ENCODE results near the gene PLEKHG4B.
"Not testable (repeated sequence)": the region's sequence is repeated elsewhere in the genome, so short reads cannot be mapped to it uniquely, and the experiment has no call there.

The PLEKHG4B gene

DNA sequence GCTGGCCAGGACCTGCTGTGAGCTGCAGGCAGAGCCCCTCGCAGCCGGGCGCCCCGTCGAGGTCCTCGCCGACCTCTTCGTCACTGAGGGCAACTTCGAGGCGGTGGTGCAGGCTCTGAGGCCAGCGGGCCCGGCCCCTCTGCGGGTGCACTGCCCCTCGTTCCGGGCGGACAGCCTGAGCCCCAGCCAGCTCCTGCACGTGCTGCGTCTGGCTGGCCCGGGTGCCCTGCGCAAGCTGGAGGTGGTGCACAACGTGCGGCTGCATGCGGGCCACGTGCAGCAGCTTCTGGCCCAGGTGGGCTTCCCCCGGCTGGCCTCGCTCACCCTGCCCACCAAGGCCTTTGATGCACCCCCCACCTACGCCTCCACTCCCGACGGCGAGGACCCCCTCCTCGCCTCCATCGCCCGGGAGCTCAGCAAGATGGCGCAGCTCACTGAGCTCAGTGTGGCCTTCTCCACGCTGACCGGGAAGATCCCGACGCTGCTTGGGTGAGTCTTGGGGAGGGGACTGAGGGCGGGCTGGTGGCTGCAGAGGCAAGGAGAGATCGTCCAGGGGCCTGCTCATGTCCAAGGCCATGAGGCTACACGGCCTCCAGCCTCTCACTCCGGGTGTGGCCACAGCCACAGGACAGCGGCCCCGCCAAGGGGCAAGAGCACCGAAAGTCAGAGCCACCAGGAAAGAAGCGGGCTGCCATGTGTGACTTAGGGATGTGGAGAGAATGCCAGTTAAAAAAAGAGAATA is 100.2 kb downstream of the PLEKHG4B start:
- DNase-seq: no peak

DNA sequence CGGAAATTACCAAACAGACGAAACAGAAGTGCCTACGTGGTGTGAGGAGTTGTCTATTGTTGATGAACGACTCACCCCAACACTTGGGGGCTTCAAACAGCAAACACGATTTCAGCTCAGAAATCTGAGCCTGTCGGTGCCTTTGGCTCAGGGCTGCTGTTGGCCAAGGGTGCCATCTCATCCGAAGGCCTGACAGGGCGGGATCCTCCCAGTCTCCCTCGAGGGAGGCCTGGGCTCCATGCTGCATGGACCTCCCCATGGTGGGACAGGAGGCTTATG is 100.7 kb downstream of the PLEKHG4B start:
- DNase-seq: no peak

DNA sequence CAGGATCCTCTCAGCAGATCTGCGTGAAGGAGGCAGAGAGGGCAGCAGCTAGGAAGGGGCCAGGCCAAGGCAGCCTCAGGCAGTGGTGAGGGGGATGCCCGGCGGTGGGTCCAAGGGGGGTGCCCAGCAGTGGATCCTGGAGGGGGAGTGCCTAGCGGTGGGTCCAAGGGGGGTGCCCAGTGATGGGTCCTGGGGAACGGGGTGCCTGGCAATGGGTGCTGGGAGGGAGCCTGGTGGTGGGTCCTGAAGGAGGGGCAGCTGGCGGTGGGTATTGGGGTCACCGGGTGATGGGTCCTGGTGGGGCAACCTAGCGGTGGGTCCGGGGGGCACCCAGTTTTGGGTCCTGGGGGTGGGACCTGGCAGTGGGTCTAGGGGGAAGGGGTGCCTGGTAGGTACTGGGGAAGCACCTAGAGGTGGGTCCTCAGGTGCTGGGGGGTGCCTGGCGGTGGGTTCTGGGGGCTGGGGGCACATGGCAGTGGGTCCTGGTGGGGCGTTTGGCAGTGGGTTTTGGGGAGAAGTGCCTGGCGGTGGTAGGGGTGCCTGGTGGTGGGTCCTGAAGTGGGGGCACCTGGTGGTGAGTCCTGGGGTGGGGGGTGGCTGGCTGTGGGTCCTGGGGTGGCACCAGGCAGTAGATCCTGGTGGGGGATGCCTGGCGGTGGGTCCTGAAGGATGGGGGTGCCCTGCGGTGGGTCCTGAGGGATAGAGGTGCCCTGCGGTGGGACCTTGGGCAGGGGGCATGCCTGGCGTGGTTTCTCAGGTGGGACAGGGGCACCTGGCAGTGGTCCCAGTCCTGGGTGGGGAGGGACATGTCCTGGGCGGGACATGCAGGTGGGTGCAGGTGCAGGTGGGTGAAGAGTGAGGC is 101.2 kb downstream of the PLEKHG4B start:
- DNase-seq: no peak

DNA sequence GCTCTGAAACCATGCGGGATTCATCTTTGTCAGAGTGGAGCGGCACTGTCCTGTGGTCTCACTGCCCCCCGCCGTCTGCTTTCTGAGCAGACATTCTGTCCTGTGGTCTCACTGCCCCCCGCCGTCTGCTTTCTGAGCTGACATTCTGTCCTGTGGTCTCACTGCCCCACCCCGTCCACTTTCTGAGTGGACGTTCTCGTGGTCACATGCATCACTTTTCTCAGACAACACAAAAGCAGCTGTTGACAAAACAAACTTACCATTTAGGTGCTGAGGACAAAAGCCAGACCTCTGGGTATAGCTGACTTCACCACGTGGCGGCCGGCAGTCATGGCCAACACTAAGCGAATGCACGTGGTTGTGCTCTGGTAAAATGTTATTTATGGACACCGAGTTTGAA is 102.1 kb downstream of the PLEKHG4B start:
- DNase-seq: no peak

DNA sequence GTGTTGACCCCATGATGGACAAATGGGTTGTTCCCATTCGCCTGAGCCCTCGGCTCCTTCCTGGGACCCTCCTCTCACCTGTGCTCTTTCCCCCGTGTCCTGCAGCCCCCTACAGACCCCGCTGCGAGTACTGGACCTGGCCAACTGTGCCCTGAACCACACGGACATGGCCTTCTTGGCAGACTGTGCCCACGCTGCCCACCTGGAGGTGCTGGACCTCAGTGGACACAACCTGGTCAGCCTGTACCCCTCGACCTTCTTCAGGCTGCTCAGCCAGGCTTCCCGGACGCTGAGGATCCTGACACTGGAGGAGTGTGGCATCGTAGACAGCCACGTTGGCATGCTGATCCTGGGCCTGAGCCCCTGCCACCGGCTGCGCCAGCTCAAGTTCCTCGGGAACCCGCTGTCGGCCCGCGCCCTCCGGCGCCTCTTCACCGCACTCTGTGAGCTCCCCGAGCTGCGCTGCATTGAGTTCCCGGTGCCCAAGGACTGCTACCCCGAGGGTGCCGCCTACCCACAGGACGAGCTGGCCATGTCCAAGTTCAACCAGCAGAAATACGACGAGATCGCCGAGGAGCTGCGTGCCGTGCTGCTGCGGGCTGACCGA is 102.7 kb downstream of the PLEKHG4B start:
- DNase-seq: no peak

DNA sequence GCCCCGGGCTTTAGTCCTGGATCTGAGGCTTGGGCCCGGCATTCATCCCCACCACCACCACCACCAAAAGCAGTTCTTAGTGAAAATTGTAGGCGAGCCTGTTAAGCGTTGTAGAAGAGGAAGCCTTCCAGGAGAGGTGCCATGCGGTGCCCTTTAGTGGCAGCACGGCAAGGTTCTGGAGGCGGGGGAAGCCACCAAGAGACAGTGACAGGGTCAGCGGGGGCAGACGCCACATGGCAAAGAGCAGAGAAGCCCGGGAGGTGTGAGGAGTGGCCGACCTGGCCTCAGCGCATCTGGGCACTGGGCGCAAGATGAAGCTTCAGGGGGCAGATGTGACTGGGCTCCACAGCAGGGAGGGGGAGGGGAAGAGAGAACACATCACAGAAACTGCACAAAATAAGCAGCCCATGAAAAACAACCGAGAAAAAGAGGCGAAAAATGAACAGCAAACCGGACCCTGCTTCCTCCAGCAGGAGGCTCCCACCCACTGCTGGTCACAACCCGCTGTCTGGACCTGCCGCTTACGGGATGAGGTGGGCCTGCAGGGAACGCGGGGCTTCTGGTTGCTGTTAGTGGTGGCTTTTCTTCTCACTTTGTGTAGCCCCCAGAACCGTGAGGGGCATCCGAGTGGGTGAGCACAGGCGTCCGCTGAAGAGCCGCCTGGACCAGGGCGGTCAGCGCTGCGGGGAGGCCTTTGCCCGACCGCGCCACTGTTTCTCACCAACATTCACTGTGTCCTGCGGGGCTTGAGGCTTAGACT is 103.6 kb downstream of the PLEKHG4B start:
- no peak for DNase-seq

DNA sequence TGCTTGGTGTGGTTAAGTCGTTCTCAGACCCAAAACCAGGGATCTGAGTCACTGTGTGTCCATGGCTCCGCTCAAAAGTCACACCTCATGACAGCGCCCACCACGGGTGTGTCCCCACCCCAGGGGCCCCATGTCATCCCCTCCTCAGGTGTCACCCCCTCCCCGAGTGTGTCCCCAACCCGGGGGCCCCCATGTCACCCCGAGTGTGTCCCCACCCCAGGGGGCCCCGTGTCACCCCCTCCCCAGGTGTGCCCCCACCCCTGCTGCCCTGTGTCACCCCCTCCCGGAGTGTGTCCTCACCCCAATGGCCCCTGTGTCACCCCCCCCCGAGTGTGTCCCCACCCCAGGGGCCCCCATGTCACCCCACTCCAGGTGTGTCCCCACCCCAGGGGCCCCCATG is 104.4 kb downstream of the PLEKHG4B start:
- DNase-seq: no peak

DNA sequence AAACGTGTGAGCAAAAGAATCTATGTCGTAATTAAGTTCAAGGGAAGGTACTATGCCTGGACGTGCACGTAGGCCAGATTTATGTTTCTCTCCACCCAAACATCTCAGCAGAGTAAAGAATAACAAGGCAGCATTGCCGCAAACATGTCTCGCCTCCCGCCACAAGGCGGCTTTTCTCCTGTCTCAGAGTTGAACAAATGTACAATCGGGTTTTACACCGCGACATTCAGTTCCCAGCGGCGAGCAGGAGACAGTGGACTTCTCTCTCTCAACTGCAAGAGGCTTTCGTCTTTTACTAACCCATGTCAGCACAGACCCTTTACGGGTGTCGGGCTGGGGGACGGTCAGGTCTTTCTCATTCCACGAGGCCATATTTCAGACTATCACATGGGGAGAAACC is 105.1 kb downstream of the PLEKHG4B start:
- not testable (repeated sequence) for DNase-seq

DNA sequence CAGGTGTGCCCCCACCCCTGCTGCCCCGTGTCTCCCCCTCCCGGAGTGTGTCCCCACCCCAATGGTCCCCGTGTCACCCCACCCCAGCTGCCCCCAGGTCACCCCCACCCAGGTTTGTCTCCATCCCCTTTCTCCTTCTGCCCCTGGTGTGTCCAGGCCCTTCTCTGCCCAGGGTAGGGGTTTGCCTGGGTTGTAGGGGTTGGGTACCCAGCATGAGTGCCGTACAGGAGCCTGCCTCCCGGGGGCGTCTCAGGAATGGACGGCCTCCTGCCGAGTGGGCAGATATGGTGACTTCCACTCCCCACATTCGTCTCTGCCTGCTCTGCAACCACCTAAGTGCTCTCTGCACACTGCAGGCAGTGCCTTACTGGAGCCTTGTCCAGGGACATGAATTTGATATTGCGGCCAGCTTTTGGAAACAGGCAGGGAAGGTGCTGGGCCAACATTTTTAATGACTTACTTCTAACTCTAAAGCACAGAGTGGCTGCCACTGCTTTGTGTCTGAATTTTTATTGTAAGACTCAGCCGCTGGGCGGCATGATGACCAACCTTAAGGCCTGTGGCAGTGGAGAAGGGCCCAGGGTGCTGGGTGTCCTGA is 106.0 kb downstream of the PLEKHG4B start:
- no peak for DNase-seq

DNA sequence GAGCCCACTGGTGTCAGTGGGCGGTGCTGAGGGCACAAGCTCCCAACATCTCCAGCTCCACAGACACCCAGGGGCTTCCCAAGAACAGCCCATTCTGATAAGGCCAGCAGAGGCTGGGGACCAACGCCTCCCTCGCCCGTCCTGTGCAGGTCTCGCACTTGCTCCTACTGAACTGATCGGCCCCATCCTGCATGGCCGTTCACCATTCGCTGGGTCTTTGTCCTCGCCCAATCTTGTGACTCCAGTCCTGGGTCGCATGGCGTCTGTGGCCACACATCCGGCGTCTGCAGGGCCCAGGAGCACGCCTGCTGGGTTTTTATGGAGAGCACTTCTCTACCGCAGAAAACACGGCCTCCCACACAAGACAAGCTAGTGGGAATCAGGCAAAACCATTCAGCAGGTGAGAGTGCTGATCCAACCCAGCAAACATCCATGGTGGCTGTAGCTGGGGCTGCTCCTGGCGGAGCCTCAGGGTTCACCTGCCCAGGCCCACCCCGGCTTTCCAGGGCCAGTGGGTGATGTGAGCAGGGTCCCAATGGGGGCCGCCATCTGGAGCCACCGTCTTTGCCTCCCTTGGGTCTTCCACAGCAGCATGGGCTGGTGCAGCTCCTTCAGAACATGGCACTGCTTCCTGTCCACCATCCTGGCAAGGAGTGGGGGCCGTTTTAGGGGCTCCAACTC is 106.7 kb downstream of the PLEKHG4B start:
- no peak for DNase-seq

DNA sequence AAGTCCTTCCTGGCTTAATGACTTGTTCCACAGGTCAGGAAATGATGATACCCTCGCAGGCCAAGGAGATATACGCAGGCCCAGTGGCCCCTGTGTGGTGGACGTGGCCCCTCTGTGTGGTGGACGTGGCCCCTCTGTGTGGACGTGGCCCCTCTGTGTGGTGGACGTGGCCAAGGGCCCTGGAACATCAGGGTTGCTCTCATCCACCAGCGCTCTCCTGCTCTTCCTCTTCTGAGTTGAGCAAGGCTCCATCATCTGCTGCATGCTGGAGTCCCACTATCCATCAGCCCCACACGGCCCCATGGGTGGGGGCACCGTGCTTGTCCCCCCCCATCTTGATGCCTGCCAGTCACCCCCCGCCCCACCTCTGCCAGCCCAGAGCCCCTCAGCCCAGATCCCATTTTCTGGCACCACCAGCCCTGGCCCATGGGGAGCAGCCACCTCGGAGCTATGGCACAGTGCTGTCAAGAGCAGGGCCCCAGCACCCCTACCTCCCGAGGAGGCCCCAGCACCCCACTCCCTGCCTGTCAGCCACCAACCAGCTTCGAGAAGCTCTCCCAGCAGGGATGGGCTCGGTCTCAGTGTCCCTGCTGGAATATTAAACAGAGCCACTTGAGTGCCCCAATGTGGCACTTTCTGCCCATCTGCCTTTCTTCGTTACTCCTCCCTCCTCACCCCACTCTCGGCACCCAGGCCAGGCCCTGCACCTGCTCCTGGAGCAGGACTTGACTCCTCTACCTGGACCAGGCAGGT is 107.4 kb downstream of the PLEKHG4B start:
- no peak for DNase-seq

DNA sequence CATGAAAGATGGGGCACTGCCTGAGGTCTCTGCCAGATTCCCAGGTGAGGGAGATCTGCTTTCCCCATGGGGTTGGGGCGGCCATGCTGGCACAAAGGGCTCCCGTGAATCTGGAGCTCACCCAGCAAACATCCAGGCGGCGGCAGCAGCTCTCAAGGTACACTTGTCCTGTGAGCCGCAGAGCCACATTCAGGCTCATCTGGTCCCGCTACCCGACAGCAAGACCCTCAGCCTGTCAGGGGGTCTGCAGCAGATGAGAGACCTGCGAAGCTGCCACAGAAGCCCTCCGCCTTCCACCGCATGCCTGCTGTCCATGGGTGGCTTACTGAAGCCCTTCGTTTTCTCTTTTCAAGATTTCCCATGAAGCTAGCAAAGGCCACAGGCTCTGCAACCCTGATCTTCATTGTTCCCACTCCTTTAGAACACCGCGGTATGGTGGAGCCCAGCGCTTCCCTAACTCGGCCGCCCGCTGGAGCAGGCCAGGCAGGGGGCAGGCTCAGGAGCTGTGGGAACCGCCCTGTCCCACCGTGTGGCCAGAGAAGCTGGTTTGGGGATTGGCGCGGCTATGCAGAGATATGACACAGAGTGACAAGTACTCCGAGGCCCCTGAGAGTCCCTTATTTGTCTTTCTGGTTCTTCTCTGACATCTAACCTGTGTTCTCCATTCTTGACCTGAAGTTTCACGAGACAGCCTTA is 108.1 kb downstream of the PLEKHG4B start:
- no peak for DNase-seq

DNA sequence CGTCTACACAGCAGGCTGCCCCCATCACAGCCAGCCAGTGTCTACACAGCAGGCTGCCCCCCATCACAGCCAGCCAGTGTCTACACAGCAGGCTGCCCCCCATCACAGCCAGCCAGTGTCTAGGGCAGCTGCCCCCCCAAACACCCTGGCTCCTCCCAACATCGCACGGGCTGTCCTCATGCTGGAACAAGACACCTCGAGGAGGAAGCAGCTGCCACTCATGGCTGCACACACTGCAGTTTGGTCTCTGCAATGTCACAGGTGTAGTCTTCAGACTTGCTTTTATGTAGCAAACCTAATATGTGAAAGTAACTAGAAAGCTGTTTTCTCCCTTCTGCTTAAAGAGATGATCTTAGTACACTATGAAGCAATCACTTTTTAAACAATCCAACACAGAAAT is 109.0 kb downstream of the PLEKHG4B start:
- DNase-seq: no peak

DNA sequence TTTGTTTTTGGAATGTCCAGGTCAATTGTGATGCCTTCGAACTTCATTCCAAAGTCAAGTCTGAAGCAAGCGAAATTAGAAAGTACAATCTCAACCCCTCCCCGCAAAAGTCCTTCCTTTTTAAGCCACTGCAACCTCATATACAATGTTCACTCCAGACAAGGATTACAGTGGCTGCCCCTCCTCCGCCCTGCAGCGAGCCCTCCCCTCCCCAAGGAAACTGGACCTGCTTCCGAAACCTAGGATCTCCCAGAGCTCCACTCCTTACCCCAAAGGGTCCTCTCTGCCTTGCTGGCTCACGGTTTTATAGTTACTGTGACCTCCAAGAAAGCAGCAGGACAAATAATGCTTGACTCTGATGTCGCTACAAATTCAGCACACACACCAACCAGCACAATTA is 109.7 kb downstream of the PLEKHG4B start:
- no peak for DNase-seq

DNA sequence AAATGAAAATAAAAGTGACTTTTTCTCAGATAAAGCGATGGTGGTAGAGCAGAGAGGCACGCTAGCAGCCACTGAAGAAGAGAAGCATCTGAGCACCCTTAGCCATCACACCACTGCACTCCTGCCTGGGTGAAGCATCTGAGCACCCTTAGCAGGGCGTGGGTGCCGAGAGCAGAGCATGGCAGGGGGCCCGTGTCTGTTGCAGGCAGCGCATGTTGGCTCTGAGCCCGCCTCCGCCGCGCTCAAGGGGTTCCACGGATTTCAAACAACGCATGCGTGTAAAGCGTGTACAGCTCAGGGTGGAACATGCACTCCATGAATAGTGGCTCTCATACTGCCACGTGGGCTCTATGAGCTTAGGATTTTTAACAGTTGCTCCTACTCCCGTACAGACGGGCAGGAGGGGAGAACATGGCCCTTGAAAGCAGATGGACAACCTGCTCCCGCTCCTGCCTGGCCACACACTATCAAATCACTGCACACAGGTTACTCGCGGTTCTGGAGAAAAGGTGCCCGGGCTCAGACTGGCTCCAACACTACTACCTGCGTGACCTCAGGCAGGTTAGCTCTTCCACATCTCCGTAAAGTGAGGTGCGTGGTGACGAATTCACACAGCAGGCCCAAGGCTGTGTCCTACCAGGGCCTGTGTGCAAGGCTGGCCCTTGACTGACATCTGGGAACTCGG is 111.4 kb downstream of the PLEKHG4B start:
- DNase-seq: no peak

DNA sequence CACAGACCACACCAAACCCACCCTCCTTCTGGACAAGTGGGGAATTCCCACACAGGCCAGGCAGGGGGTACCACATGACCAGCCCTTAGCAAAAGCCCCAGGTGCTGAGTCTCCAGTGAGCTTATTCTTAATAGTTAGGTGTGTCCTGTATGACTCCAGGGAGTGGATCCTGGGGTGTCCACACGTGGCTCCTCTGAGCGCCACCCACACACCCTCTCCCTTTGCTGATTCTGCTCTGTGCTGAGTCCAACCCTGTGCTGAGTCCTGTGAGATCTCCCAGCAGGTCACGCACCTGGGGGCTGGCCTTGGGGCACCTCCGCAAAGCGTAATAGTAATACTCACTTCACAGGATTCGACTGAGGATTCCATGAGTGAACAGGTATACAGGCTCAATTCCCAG is 112.0 kb downstream of the PLEKHG4B start:
- DNase-seq: no peak

DNA sequence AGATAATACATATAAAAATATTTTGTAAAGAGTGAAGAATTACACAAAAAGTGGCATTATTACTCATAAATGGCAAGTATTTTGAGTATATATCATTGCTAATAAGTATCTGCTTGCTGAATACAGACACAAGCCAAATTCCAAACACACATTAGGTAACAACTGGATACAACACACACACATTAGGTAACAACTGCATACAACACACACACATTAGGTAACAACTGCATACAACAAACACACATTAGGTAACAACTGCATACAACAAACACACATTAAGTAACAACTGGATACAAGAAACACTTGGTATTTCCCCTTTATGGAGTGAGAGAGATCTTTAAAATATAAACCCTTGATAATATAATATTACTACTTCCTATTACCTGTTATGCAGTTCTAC is 112.5 kb downstream of the PLEKHG4B start:
- no peak for DNase-seq

DNA sequence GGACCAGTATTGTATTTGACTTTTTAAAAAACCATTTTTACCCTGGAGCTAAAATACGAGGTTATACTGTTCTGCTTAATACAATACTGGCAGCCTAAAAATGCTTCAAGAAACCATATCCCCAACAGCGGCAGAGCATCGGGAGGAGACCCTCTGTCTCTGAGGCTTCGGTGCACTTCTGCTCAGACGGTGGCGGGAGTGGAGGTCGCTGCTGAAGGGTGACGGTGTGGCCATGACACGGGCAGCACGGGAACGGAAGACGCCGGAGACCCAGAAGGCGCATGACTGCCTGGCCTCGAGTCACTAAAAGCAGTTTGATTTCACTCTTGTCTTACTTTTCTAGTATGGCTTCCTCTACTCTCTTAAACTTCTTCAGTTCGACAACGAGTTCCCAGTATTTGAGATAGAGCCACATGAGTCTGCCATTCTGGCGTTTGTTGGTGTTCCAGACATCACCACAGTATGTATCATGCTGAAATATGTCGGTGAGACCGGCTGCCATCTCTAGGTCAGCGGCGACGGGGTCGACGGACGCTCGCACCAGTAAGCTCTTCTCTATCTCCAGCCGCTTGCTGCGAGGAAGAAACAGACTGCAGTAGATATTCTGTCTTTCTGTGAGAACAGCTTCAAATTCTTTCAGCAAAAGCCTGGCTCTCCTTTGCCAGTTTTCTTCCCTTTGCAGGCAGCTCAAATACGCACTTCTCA is 113.2 kb downstream of the PLEKHG4B start:
- no peak for DNase-seq

DNA sequence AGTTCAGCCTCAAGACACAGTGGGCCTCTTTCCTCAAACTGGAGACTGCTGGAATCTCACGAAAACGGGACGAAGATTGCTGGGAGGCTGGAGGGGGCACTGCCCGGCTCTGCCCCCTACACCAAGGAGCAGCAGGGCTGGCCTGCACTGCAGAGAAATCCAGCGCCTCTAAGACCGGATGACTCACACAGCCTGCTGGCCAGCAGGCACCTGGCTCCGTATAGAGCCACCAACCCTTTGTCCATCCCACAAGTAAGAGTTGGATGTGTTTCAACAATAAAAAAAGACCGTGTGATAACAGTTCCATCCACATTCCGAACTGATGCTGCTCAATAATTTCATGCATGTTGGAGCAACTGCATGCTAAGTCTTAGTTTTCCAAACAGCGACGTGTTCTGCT is 114.4 kb downstream of the PLEKHG4B start:
- DNase-seq: no peak
